IMR-90 (cell line): ENCODE data around the gene CRIP1. TPM values are rescaled to one million over a fixed set of nuclear protein-coding genes. Genes with fewer than 3 reads are reported as not detected.

Experiments used
- ATAC-seq: fragments of 200-7000 bp; cut with Tn5 transposase; 2 replicates; pipeline ENCODE4 v1.9.1; 2020; ENCODE audit warnings: low read depth, mild to moderate bottlenecking, moderate library complexity
- BruUV-seq: library from RNA; stranded (reverse); fragments of 400-500 nt; replicated peaks from 2 replicates; lab custom pipeline; 2021; lab: Mats Ljungman, UMichigan
- CTCF ChIA-PET: fragments of 300-600 bp; formaldehyde crosslinking; extraction: SDS; loops from one replicate; lab custom pipeline; 2021; ENCODE audit warnings: antibody characterized with exemption; lab: Yijun Ruan, JAX
- POLR2A ChIA-PET: fragments of 300-600 bp; sonication (Branson Sonifier 250); formaldehyde crosslinking; loops from one replicate; lab custom pipeline; 2022; ENCODE audit warnings: antibody characterized with exemption; ENCODE audit not compliant: unreplicated experiment; lab: Charles Lee
- DNase-seq: peaks from one replicate; pipeline ENCODE4 v3.0.0; 2013
- H2AFZ ChIP-seq: replicated peaks from 2 replicates; pipeline ENCODE3; 2013; ENCODE audit warnings: low read length, mild to moderate bottlenecking; ENCODE audit not compliant: poor library complexity
- H2AK5ac ChIP-seq: 2 replicates; pipeline ENCODE4 v1.6.1; 2013; ENCODE audit warnings: low read depth, low read length, inconsistent platforms
- H2AK9ac ChIP-seq: replicated peaks from 2 replicates; pipeline ENCODE3; 2013; ENCODE audit warnings: mild to moderate bottlenecking, low read depth, low read length, moderate library complexity; ENCODE audit not compliant: poor library complexity
- H2BK120ac ChIP-seq: 2 replicates; pipeline ENCODE4 v1.6.1; 2013; ENCODE audit warnings: low read depth, low read length, inconsistent platforms
- H2BK15ac ChIP-seq: 3 replicates; pipeline ENCODE4 v1.6.1; 2013; ENCODE audit warnings: low read depth, low read length, inconsistent platforms
- H2BK20ac ChIP-seq: 2 replicates; pipeline ENCODE4 v1.6.1; 2013; ENCODE audit warnings: low read depth, mild to moderate bottlenecking, inconsistent platforms, low read length, moderate library complexity
- H2BK5ac ChIP-seq: 2 replicates; pipeline ENCODE4 v1.6.1; 2013; ENCODE audit warnings: mild to moderate bottlenecking, low read depth, low read length, inconsistent platforms; ENCODE audit not compliant: poor library complexity, severe bottlenecking
- H3K14ac ChIP-seq: replicated peaks from 2 replicates; pipeline ENCODE4 v1.6.1; 2013; ENCODE audit warnings: low read depth, low read length, inconsistent platforms
- H3K18ac ChIP-seq: 2 replicates; pipeline ENCODE4 v1.6.1; 2013; ENCODE audit warnings: low read depth, low read length, control low read depth
- H3K23ac ChIP-seq: 2 replicates; pipeline ENCODE4 v1.6.1; 2013; ENCODE audit warnings: low read depth, low read length, inconsistent platforms
- H3K27ac ChIP-seq: 2 replicates; pipeline ENCODE4 v1.5.1; 2013; ENCODE audit warnings: mild to moderate bottlenecking, control low read depth, low read length; ENCODE audit not compliant: insufficient read depth
- H3K27me3 ChIP-seq: 2 replicates; pipeline ENCODE4 v1.6.1; 2013; ENCODE audit warnings: low read length; ENCODE audit not compliant: control insufficient read depth, insufficient read depth
- H3K36me3 ChIP-seq: 2 replicates; pipeline ENCODE4 v1.6.1; 2013; ENCODE audit warnings: low read length, mixed read lengths; ENCODE audit not compliant: control insufficient read depth, insufficient read depth
- H3K4ac ChIP-seq: 2 replicates; pipeline ENCODE4 v1.6.1; 2013; ENCODE audit warnings: low read depth, low read length, inconsistent platforms
- H3K4me1 ChIP-seq: 2 replicates; pipeline ENCODE4 v1.6.1; 2013; ENCODE audit warnings: low read length, mixed read lengths; ENCODE audit not compliant: control insufficient read depth, insufficient read depth
- H3K4me2 ChIP-seq: 2 replicates; pipeline ENCODE4 v1.6.1; 2013; ENCODE audit warnings: low read depth, mild to moderate bottlenecking, control low read depth, low read length, moderate library complexity
- H3K4me3 ChIP-seq: 2 replicates; pipeline ENCODE4 v1.5.1; 2013; ENCODE audit warnings: low read depth, mild to moderate bottlenecking, control low read depth, low read length, moderate library complexity; ENCODE audit not compliant: insufficient read depth
- H3K56ac ChIP-seq: 2 replicates; pipeline ENCODE4 v1.6.1; 2013; ENCODE audit warnings: low read length, inconsistent platforms; ENCODE audit not compliant: insufficient read depth; ENCODE audit errors: extremely low read depth
- H3K79me1 ChIP-seq, 2 experiments: 2 replicates each; pipeline ENCODE4 v1.6.1; 2013; ENCODE audit warnings: low read length in 2 of 2, inconsistent platforms in 1 of 2, low read depth in 1 of 2
- H3K9ac ChIP-seq: 2 replicates; pipeline ENCODE4 v1.6.1; 2013; ENCODE audit warnings: low read depth, low read length, control low read depth
- H3K9me1 ChIP-seq: 2 replicates; pipeline ENCODE4 v1.6.1; 2013; ENCODE audit warnings: low read length, inconsistent platforms; ENCODE audit not compliant: insufficient read depth
- H3K9me3 ChIP-seq: 2 replicates; pipeline ENCODE4 v1.6.1; 2013; ENCODE audit warnings: low read length; ENCODE audit not compliant: control insufficient read depth, insufficient read depth
- H4K20me1 ChIP-seq: 2 replicates; pipeline ENCODE4 v1.6.1; 2013; ENCODE audit warnings: low read length, inconsistent platforms; ENCODE audit not compliant: insufficient read depth
- H4K5ac ChIP-seq: 2 replicates; pipeline ENCODE4 v1.6.1; 2013; ENCODE audit warnings: mild to moderate bottlenecking, low read depth, low read length, control low read depth
- H4K8ac ChIP-seq, 2 experiments: 2 replicates each; pipeline ENCODE4 v1.6.1; 2013; ENCODE audit warnings: low read depth in 2 of 2, low read length in 2 of 2, control low read depth in 1 of 2, inconsistent platforms in 1 of 2
- H4K91ac ChIP-seq: 2 replicates; pipeline ENCODE4 v1.6.1; 2013; ENCODE audit warnings: low read depth, low read length, inconsistent platforms; ENCODE audit not compliant: insufficient read depth
- CTCF ChIP-seq: conservative IDR thresholded peaks from 2 replicates; pipeline ENCODE4 v1.5.1; 2012; ENCODE audit warnings: mild to moderate bottlenecking, low read depth, low read length, improper control_type of control experiment
- RFX5 ChIP-seq: IDR thresholded peaks from 2 replicates; pipeline ENCODE4 v1.8.0; 2012; ENCODE audit warnings: low read depth, mild to moderate bottlenecking, low read length, moderate library complexity
- WGBS, 2 experiments: methylation state at CpG; one replicate each; pipeline versions ENCODE4 v1.1.5 to v1.1.7; 2013; ENCODE audit warnings: missing lambda C conversion rate in 2 of 2; ENCODE audit not compliant: insufficient read length in 1 of 2; ENCODE audit errors: extremely low coverage in 2 of 2; 5-methylcytosine and 5-hydroxymethylcytosine counted together
- dilution Hi-C: fragments of 300-500 bp; cut with HindIII; formaldehyde crosslinking; loops from one replicate; pipeline ENCODE4 v1.14.3; 2018; ENCODE audit warnings: low sequenced_read_pairs; ENCODE audit not compliant: unreplicated experiment
- in situ Hi-C: fragments of 300-500 bp; cut with MboI; formaldehyde crosslinking; loops from 3 replicates; pipeline ENCODE4 v1.14.3; 2019; ENCODE audit warnings: low sequenced_read_pairs, inconsistent platforms, mixed read lengths
- intact Hi-C: fragments of 100-400 bp; cut with micrococcal nuclease; formaldehyde crosslinking; loops from 2 replicates; pipeline ENCODE4 v1.10.0; 2022
- polyA plus RNA-seq, 3 experiments: library from polyadenylated mRNA; depleted of rRNA; stranded (reverse); fragments of >200 nt; gene quantifications; 2 replicates each; pipeline ENCODE4 v1.2.3, GENCODE V29; 2012; ENCODE audit warnings: low replicate concordance in 1 of 3
- total RNA-seq: library from RNA; depleted of rRNA; stranded (reverse); fragments of >200 nt; gene quantifications from 2 replicates; pipeline ENCODE4 v1.2.3, GENCODE V29; 2012

Gene CRIP1
- total and polyA plus RNA-seq, 2 of the 4 experiments (the other 2 are of a cell fraction): 0.21 TPM; not detected in 1

GRCh38 chr14:105444859-105445258 lies 41.8 kb upstream of the CRIP1 start:
- Histone ChIP-seq H3K9me1 (no peaks in the 10 kb centered on the region), H2BK120ac (no peak overlapping the region), H3K27ac (no peak overlapping the region), H3K79me1 (peaks cover 3 to 46% of the 10 kb centered on the region in 2 experiments), H2AK5ac (no peak overlapping the region), H3K4me1 (no peaks in the 10 kb centered on the region), H3K4me3 (no peak overlapping the region), H4K20me1 (peaks cover 42% of the 10 kb centered on the region), H4K5ac (no peak overlapping the region), H2AK9ac (peak overlapping the region; percentile 23), H2BK15ac (no peak overlapping the region), H2BK5ac (no peak overlapping the region), H4K8ac (no peak overlapping the region), H3K27me3 (no peaks in the 10 kb centered on the region), H3K9ac (no peak overlapping the region), H2BK20ac (no peak overlapping the region), H3K9me3 (no peaks in the 10 kb centered on the region), H3K14ac (no peak overlapping the region), H3K4me2 (no peak overlapping the region), H3K18ac (no peak overlapping the region), H3K23ac (no peak overlapping the region), H3K4ac (no peak overlapping the region), H4K91ac (no peak overlapping the region), H3K56ac (no peak overlapping the region), H2AFZ (no peak overlapping the region), H3K36me3 (peaks cover 24% of the 10 kb centered on the region; the same call in 1 of the 2 replicates)
- CTCF ChIA-PET: no interaction called here
- intact Hi-C loops (no loop called here), in situ Hi-C loops (no loop called here), dilution Hi-C loops (no loop called here)
- BruUV-seq: no TSS peak
- DNase-seq: no peak
- TF ChIP-seq RFX5 (no peak), CTCF (no peak)
- no peak for ATAC-seq
- WGBS, 2 experiments: 83% methylated on average over 11 of the region's 17 CpGs; no CpG with 5 or more reads in 1 of the 2 experiments
- POLR2A ChIA-PET: no interaction called here
